HepG2 (cell line): ENCODE data around the gene AHSA1. TPM values are rescaled to one million over a fixed set of nuclear protein-coding genes. Genes with fewer than 3 reads are reported as not detected.

Experiments
- AGO1 ChIP-seq: fragments of 200-400 bp; formaldehyde crosslinking; IDR thresholded peaks from 2 replicates; pipeline ENCODE4 v1.6.1; 2017; ENCODE audit warnings: mild to moderate bottlenecking, low read depth, low read length, moderate library complexity; ENCODE audit not compliant: poor library complexity, severe bottlenecking
- DMAP1 ChIP-seq: IDR thresholded peaks from 2 replicates; pipeline ENCODE4 v1.6.1; 2016
- DNMT3B ChIP-seq: conservative IDR thresholded peaks from 2 replicates; pipeline ENCODE4 v1.6.1; 2016; ENCODE audit warnings: missing biosample characterization, control low read depth
- FOSL1 ChIP-seq: sonication (generic); formaldehyde crosslinking; IDR thresholded peaks from 2 replicates; pipeline ENCODE4 v1.9.0; 2021; ENCODE audit warnings: missing genetic modification reagents, borderline replicate concordance
- HNF1B ChIP-seq: sonication (generic); formaldehyde crosslinking; IDR thresholded peaks from 2 replicates; pipeline ENCODE4 v1.5.1; 2020; ENCODE audit warnings: mild to moderate bottlenecking, moderate library complexity, missing genetic modification reagents
- MED1 ChIP-seq: sonication (generic); formaldehyde crosslinking; IDR thresholded peaks from 2 replicates; pipeline ENCODE4 v1.4.0; 2020; ENCODE audit warnings: missing genetic modification reagents
- MED13 ChIP-seq: sonication (generic); formaldehyde crosslinking; IDR thresholded peaks from 2 replicates; pipeline ENCODE4 v1.5.0; 2020; ENCODE audit warnings: missing genetic modification reagents
- REST ChIP-seq, 2 experiments: IDR thresholded peaks; 2 replicates each; pipeline ENCODE4 v1.6.1; 2011 to 2012; ENCODE audit warnings: low read length in 2 of 2, borderline replicate concordance in 1 of 2, low read depth in 1 of 2, mild to moderate bottlenecking in 1 of 2, moderate library complexity in 1 of 2
- SIX1 ChIP-seq: sonication (generic); formaldehyde crosslinking; IDR thresholded peaks from 2 replicates; pipeline ENCODE4 v1.4.0; 2020; ENCODE audit warnings: missing genetic modification reagents, borderline replicate concordance
- SP1 ChIP-seq, 2 experiments: fragments of 450-650 bp in 1 of 2; sonication (generic) in 1 of 2; formaldehyde crosslinking in 1 of 2; IDR thresholded peaks; 2 replicates each; pipeline versions ENCODE4 v1.4.0 to v1.6.1; 2016 to 2020; ENCODE audit warnings: missing genetic modification reagents in 1 of 2
- SP2 ChIP-seq: sonication (generic); formaldehyde crosslinking; IDR thresholded peaks from 2 replicates; pipeline ENCODE4 v1.5.1; 2020; ENCODE audit warnings: mild to moderate bottlenecking, missing genetic modification reagents
- SP5 ChIP-seq: IDR thresholded peaks from 2 replicates; pipeline ENCODE4 v1.6.1; 2016; ENCODE audit warnings: low read depth, borderline replicate concordance
- ZBTB25 ChIP-seq: IDR thresholded peaks from 2 replicates; pipeline ENCODE4 v1.6.1; 2018; ENCODE audit warnings: missing genetic modification reagents
- ZFP41 ChIP-seq: sonication (generic); formaldehyde crosslinking; IDR thresholded peaks from 2 replicates; pipeline ENCODE4 v1.4.0; 2020; ENCODE audit warnings: mild to moderate bottlenecking, missing genetic modification reagents, borderline replicate concordance
- ZNF253 ChIP-seq: sonication (generic); formaldehyde crosslinking; IDR thresholded peaks from 2 replicates; pipeline ENCODE4 v1.8.0; 2022; ENCODE audit warnings: mild to moderate bottlenecking, missing genetic modification reagents, borderline replicate concordance
- ZNF556 ChIP-seq: sonication (generic); formaldehyde crosslinking; IDR thresholded peaks from 2 replicates; pipeline ENCODE4 v1.4.0; 2020; ENCODE audit warnings: mild to moderate bottlenecking, missing genetic modification reagents, borderline replicate concordance
- ZNF557 ChIP-seq: sonication (generic); formaldehyde crosslinking; IDR thresholded peaks from 2 replicates; pipeline ENCODE4 v1.4.0; 2020; ENCODE audit warnings: missing genetic modification reagents
- ZNF670 ChIP-seq: sonication (generic); formaldehyde crosslinking; IDR thresholded peaks from 2 replicates; pipeline ENCODE4 v1.8.0; 2022; ENCODE audit warnings: mild to moderate bottlenecking, missing genetic modification reagents, borderline replicate concordance
- ZNF773 ChIP-seq: sonication (generic); formaldehyde crosslinking; IDR thresholded peaks from 2 replicates; pipeline ENCODE4 v1.4.0; 2020; ENCODE audit warnings: missing genetic modification reagents, borderline replicate concordance
- ZNF800 ChIP-seq: sonication (generic); formaldehyde crosslinking; IDR thresholded peaks from 2 replicates; pipeline ENCODE4 v1.4.0; 2020; ENCODE audit warnings: missing genetic modification reagents
- polyA plus RNA-seq, 8 experiments: library from polyadenylated mRNA; depleted of rRNA in 3 of 8; stranded (reverse) in 7 of 8; unstranded in 1 of 8; fragments of >200 nt; fragmentation: Illumina TruSeq in 4 of 8; extraction: Trizol in 4 of 8; gene quantifications; 2 replicates each; pipeline versions ENCODE4 v1.2.1 to v1.2.3, GENCODE V29; 2011 to 2016; ENCODE audit warnings: low read depth in 4 of 8, missing spikeins in 1 of 8, mixed read lengths in 1 of 8; ENCODE audit not compliant: insufficient read depth in 1 of 8
- total RNA-seq, 5 experiments: library from RNA; depleted of rRNA; stranded (reverse); fragments of >200 nt; fragmentation: Illumina TruSeq; extraction: Trizol; gene quantifications; 2 replicates each; pipeline ENCODE4 v1.2.3, GENCODE V29; 2016; ENCODE audit warnings: low read depth in 1 of 5

AHSA1 gene
- total and polyA plus RNA-seq, 2 of the 13 experiments (the other 11 are each of a cell fraction or from before 2014, with no cell fraction given) = 113 to 241 TPM

- TF ChIP-seq ZNF800 (CRISPR knock-in tag) (peak; percentile 71; the same call in 1 of the 2 replicates), DNMT3B (CRISPR knock-in tag) (no peak), ZNF253 (CRISPR knock-in tag) (0 out of 2 replicates have a peak, but pooled peaks have one; percentile 66), SIX1 (CRISPR knock-in tag) (no peak), ZNF773 (CRISPR knock-in tag) (no peak; the same call in 1 of the 2 replicates), MED13 (no peak; the same call in 1 of the 2 replicates), ZNF670 (CRISPR knock-in tag) (no peak), ZNF557 (CRISPR knock-in tag) (peak; percentile 55; the same call in 1 of the 2 replicates), MED1 (peak; percentile 47), FOSL1 (no peak), SP1 (IDR thresholded peaks at IDR 0.05) (no peak), SP1 (CRISPR knock-in tag; IDR thresholded peaks at IDR 0.05) (0 out of 2 replicates have a peak, but pooled peaks have one; percentile 36), ZBTB25 (CRISPR knock-in tag) (no peak), ZNF556 (no peak), ZFP41 (no peak), DMAP1 (CRISPR knock-in tag) (no peak), AGO1 (no peak), HNF1B (0 out of 2 replicates have a peak, but pooled peaks have one; percentile 39), REST (IDR thresholded peaks at IDR 0.05; ENCODE audit: borderline replicate concordance in 1 of 2, low read depth in 1 of 2, low read length in 2 of 2) (no peak), SP5 (CRISPR knock-in tag) (no peak; the same call in 1 of the 2 replicates), SP2 (CRISPR knock-in tag) (no peak)
Observed at GRCh38 chr14:77498120-77498979, 40.5 kb downstream of the AHSA1 start, which contains the start of gene ISM2 (continued).
